T47D (cell line): ENCODE results near the gene SP1.
"Not testable (repeated sequence)": the region's sequence is repeated elsewhere in the genome, so short reads cannot be mapped to it uniquely, and the experiment has no call there.

ENCODE experiments used
- DNase-seq, 2 experiments: peaks; one replicate each; pipeline versions ENCODE4 v3.0.0 to v3.0.0-alpha.2; 2011 to 2012; ENCODE audit warnings: low read depth in 1 of 2, low spot score in 1 of 2
- JUND ChIP-seq: IDR thresholded peaks from 2 replicates; pipeline ENCODE4 v1.6.1; 2012; ENCODE audit warnings: low read depth
- in situ Hi-C: cut with HindIII; loops from 2 replicates; pipeline ENCODE4 v1.10.0; 2016; ENCODE audit warnings: low sequenced_read_pairs, low pct_unique_long_range_greater_than_20kb

SP1 gene

DNA sequence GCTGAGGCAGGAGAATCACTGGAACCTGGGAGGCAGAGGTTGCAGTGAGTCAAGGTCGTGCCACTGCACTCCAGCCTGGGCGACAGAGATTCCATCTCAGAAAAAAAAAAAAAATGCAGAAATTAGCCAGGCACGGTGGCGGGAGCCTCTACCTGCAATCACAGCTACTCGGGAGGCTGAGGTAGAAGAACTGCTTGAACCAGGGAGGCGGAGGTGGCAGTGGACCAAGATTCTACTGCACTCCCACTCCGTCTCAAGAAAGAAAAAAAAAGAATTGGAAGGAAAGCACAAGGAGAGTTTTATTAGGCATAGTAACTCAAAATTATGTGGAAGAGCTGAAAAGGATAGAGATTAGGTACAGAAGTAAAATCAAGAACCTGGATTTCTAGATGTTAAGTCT is 22.9 kb downstream of the SP1 start:
- TF ChIP-seq JUND = no peak
- in situ Hi-C loops = no loop called here
- DNase-seq = no peak

DNA sequence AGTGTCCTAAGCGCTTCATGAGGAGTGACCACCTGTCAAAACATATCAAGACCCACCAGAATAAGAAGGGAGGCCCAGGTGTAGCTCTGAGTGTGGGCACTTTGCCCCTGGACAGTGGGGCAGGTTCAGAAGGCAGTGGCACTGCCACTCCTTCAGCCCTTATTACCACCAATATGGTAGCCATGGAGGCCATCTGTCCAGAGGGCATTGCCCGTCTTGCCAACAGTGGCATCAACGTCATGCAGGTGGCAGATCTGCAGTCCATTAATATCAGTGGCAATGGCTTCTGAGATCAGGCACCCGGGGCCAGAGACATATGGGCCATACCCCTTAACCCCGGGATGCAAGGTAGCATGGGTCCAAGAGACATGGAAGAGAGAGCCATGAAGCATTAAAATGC is 31.0 kb downstream of the SP1 start:
- no peak for TF ChIP-seq JUND
- DNase-seq = no peak
- in situ Hi-C loops = no loop called here

DNA sequence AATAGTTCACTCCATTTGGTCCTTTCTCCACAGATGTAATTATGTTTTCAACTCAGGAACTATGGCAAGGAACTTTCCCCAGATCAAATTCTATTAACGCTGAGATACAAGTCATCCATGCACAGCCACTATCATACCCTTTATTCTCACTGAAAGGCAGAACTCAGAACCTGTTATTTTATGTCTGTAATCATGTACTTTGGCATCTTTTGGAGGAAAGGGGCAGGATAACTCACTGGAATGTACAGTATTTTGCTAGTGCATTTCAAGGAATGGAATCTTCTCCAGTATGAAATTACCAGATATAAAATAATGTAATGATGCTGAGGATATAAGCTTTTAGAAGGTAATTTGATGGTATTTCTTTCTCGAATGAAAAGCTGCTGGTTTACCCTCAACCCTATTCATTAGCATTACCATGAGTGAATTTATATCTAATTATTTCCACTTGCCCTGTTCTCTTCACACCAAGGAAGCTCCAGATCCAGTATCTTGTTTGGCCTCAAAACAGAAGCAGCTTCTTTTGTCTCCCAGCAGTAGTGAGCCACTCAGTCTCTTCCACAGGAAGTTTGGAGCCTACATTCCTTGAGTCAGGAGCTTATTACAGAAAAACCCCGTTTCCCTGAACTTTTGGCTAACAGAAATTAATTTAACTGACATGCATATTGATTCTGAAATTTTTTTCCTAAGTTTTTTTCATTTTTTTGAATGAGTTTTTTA is 33.7 kb downstream of the SP1 start:
- no peak for DNase-seq
- in situ Hi-C loops = no loop called here
- TF ChIP-seq JUND = no peak

DNA sequence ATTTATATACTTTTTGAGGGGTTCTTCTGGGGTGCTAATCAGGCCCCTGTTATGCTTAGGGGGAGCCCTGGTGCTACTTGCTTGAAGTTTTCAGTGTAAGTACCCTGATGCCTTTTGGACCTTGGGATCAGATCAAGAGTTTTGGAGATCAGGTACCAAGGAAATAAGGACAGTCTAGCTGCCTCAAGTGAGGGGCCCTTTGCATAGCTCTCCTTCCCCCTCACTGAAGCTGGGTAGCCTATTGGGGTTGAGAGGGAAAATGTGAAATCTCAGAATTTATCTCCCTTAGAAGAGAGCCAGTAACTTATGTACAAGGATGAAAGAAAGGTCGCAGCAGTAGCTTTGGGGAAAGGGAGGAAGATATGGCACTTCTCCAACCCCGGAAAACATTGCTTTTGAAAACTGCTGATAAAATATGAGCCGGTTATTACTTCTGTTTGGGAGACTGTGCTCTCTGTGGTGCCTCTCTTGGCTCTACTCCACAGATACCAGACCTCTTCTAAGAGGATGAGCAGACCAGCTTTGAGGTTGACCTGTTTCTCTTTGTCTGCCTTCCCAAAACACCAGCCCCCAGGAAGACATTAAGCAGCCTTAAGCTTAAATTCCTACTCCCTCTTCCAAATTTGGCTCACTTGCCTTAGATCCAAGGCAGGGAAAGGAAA is 34.9 kb downstream of the SP1 start:
- in situ Hi-C loops = no loop called here
- DNase-seq = no peak
- TF ChIP-seq JUND = no peak

DNA sequence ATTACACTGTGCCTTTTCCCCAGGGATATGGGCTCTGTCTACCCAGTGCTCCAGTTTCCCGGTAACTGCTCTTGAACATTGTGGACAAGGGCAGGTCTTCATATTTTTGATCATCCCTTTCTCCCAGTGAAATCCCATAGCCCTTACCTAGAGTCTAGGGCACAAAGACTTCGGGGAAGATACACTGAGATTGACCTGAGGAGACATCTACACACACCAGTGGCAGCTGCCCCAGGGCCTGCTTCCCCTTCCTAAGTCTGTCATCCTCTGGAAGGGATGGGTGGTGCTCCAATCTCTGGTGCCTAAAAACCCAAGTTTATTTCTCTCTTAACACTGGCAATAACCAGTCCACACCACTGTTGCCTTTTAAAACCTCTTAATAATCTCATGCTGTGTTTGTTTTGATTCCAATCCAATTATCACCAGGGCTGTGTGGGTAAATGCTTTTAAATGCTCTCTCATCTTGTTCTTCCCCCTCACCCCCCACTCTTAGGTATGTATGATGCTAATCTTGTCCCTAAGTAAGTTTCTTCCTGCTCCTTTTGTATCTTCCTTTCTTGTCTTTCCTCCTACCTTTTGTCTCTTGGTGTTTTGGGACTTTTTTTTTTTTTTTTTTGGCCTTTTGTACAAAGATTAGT is 35.9 kb downstream of the SP1 start:
- in situ Hi-C loops = not testable (repeated sequence)
- peak in 1 of 2 experiments; percentile 53 for DNase-seq

DNA sequence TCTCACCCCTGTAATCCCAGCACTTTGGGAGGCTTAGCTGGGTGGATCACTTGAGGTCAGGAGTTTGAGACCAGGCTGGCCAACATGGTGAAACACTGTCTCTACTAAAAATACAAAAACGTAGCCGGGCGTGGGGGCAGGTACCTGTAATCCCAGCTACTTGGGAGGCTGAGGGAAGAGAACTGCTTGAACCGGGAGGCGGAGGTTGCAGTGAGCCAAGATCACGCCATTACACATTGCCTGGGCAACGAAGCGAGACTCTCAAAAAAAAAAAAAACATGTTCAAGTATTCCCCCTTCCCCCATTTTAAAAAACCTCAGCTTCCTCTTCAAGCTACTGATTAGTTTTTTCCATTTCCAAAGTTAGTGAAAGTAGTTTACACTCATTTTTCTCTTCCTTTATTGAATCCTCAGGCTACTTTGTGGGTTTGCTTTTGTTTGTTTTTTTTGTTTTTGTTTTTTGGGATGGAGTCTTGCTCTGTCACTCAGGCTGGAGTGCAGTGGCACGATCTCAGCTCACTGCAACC is 37.4 kb downstream of the SP1 start:
- in situ Hi-C loops, DNase-seq: not testable (repeated sequence)

DNA sequence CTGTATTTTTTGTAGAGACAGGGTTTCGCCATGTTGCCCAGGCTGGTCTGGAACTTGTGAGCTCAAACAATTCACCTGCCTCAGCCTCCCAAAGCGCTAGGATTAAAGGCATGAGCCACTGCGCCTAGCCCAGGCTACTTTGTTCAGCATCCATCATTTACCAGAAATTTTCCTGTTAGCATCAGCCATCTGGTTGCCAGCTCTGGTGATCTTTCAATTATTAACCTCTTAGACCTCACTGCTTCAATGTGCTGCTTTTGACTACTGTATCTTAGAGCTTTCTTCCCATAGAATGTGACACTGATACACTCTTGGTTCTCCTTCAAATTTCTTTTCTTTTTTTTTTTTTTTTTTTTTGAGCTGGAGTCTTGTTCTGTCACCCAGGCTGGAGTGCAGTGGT is 38.2 kb downstream of the SP1 start:
- no peak for TF ChIP-seq JUND
- no peak for DNase-seq
- in situ Hi-C loops = no loop called here

DNA sequence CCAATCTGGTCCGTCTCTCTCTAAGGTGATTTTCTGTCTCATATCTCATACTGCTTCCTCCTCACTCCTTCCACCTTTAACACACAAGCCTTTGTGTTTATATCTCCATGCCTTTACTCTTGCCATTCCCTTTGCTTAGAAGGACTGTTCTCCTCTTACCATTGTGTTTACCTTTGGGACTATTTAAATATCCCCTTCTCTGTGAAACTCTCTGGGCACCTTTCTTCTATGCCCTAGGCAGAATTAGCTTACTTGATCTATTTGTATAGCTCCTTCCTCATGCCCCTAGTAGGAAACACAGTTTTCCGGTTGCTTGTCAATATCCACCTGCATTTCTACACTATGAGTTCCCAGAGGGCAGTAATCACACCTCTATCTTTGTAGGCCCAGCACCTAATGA is 39.8 kb downstream of the SP1 start:
- in situ Hi-C loops = no loop called here
- no peak for TF ChIP-seq JUND

DNA sequence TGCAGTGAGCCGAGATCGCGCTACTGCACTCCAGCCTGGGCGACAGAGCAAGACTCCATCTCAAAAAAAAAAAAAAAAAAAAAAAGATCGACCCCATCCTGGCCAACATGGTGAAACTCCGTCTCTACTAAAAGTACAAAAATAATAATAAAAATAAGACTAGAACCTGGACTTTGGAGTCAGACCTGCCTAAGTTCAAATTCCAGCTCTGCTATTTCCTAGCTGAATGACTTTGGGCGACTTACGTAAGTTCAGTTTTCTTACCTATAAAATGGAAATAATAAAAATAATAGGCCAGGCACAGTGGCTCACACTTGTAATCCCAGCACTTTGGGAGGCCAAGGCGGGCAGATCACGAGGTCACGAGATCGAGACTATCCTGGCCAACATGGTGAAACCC is 42.3 kb downstream of the SP1 start:
- DNase-seq, in situ Hi-C loops: not testable (repeated sequence)

More for the DNA sequence above, 39.8 kb downstream of the SP1 start:
- peak in 1 of 2 experiments; percentile 30 for DNase-seq

DNA sequence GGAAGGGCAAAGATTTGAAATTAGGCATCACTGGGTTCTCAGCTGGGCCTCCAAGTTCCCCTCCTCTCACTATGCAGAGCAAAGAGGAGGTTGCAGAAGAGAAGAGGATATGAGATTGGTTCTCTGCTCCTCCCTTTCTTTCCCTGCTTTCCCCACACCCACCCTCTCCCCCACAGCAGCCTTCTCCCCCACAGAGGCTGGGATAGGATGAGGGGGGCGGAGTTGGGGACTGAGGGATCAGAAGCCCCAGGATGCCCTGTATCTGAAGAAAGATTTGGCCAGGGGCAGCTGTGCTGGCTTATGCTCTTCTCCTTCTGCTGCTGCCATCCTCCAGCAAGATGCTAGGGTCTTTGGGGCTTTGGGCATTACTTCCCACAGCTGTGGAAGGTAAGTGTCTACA is 43.6 kb downstream of the SP1 start, which contains the start of gene AMHR2:
TSS of gene AMHR2 (plus strand) at position 259 of the 400 bp plus-strand sequence. CDS start at position 339, 80 bp downstream.
- no peak for DNase-seq
- no peak for TF ChIP-seq JUND
- in situ Hi-C loops = no loop called here

DNA sequence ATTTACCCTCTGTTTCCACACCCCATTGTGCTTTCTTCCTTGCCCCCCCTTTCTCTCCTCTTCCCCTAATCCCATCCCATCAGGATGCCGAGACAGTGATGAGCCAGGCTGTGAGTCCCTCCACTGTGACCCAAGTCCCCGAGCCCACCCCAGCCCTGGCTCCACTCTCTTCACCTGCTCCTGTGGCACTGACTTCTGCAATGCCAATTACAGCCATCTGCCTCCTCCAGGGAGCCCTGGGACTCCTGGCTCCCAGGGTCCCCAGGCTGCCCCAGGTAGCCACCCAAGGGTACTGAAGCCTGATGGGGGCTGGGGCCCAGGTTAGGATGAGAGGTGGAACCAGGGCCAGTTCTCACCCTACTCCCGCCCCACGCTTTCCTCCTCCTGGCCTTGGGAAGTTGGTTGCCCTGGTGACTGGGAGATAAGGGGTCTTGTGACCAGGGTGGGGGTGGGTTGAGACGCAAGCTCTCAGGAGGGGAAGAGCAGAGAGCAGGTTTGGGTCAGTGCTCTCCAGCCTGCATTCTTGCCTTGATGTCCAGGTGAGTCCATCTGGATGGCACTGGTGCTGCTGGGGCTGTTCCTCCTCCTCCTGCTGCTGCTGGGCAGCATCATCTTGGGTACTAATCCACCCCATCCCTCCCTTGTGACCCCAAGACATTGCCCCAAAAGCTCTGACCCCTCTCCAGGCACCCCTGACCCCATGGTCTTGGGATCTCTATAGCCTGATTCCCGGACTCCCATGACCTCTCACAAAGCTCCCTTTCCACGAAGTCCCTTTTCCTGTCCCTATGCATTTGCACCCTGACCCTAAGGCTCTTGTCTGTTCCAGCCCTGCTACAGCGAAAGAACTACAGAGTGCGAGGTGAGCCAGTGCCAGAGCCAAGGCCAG is 44.9 kb downstream of the SP1 start:
- TF ChIP-seq JUND = no peak
- DNase-seq = no peak
- in situ Hi-C loops = no loop called here

DNA sequence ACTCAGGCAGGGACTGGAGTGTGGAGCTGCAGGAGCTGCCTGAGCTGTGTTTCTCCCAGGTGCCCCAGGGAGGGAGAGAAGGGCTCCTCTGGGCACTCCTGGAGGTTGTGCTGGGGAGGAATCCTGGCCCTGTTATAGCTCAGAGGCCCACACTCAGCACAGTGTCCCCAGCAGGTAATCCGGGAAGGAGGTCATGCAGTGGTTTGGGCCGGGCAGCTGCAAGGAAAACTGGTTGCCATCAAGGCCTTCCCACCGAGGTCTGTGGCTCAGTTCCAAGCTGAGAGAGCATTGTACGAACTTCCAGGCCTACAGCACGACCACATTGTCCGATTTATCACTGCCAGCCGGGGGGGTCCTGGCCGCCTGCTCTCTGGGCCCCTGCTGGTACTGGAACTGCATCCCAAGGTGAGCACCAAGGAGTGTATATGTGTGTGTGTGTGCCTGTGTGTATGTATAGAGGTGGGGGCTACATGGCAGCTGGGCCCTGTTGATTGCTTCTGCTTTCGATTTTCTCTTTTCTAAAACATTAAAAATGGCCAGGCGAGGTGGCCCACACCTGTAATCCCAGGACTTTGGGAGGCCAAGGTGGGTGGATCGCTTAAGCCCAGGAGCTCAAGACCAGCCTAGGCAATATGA is 45.7 kb downstream of the SP1 start:
- TF ChIP-seq JUND = no peak
- no peak for DNase-seq
- in situ Hi-C loops = no loop called here
